SK-MEL-5 (cell line): ENCODE data around the gene CUX1. TPM values are rescaled to one million over a fixed set of nuclear protein-coding genes. Genes with fewer than 3 reads are reported as not detected.
"Not testable (repeated sequence)": the region's sequence is repeated elsewhere in the genome, so short reads cannot be mapped to it uniquely, and the experiment has no call there.

Source experiments
- DNase-seq: peaks from one replicate; pipeline ENCODE4 v3.0.0-alpha.2; 2016; ENCODE audit warnings: low read depth, low spot score
- in situ Hi-C: cut with HindIII; loops from 2 replicates; pipeline ENCODE4 v1.10.0; 2016; ENCODE audit warnings: low sequenced_read_pairs, high pct_unique_total_duplicates, low pct_unique_long_range_greater_than_20kb
- total RNA-seq: library from RNA; depleted of rRNA; stranded (reverse); fragments of >200 nt; shearing (Covaris generic); gene quantifications from 2 replicates; pipeline ENCODE4 v1.2.3, GENCODE V29; 2014

CUX1 gene
- total RNA-seq, 1 experiment from 2014 or later = 43.6 TPM

GRCh38 chr7:101877882-101878591 lies 60.6 kb downstream of the CUX1 start:
- in situ Hi-C loops = no loop called here

GRCh38 chr7:101878938-101879337 lies 61.5 kb downstream of the CUX1 start:
- DNase-seq = no peak
- in situ Hi-C loops = no loop called here

More at GRCh38 chr7:101877882-101878591, 60.6 kb downstream of the CUX1 start:
- no peak for DNase-seq

DNA sequence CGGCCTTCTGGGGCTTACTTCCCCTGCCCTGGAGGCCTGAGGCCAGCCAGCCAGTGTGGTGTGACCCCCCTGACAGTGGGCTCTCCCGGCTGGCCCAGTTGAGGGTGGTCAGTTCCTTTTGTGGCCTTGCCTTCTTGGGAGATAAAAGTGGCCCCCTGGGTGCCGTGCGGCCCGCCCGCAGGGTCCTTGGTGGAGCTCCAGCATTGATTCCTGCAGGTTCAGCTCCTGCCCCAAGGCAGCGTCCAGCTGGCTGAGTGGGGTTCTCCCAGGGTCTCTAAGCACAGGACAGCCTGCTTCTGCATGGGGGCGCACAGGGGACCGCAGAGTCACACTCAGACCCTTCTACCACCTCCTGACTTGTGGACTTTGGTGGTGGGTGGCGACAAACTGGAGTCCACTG lies 62.1 kb downstream of the CUX1 start:
- DNase-seq = no peak
- in situ Hi-C loops = no loop called here

DNA sequence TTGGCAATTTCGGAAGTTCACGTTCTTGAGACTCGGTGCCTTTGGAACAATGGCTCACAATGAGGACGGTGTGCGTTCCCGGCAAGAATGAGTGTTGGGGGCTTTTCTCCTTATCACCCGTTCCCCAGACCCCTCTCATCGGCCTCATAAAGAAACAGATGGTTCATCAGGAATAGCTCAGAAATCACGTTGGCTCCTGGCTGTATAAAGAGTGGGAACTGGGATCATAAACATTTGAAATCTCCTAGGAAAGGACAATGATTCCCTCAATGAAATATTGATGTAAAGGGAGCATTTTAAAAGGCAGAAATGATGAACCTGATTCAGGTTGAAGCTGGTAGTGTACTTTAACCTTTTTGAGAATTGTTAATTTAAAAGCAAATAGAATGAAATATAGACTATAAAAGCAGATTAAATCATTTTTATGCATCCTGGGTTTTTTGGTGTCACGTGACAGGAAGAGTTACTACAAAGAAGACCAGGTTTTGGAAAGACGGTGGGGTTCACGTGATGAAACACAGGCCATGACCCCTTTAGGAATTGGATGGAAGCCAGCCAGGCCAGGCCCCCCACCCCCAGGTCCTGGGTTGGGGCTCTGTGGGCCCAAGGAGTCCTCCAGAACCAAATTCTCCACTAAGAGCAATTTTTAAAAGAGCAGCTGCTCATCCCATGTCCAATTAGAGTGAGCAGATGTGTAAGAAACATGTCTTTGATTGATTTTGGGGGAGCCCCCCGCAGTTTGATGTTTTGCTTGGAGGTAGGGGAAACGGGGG lies 63.0 kb downstream of the CUX1 start:
- in situ Hi-C loops = no loop called here
- no peak for DNase-seq

- in situ Hi-C loops = no loop called here
These were observed 64.6 kb downstream of the CUX1 start for GRCh38 chr7:101882005-101882421.

GRCh38 chr7:101882595-101883564 lies 65.5 kb downstream of the CUX1 start:
- in situ Hi-C loops = no loop called here
- peak; percentile 96 for DNase-seq

More at GRCh38 chr7:101882005-101882421, 64.6 kb downstream of the CUX1 start:
- no peak for DNase-seq

DNA sequence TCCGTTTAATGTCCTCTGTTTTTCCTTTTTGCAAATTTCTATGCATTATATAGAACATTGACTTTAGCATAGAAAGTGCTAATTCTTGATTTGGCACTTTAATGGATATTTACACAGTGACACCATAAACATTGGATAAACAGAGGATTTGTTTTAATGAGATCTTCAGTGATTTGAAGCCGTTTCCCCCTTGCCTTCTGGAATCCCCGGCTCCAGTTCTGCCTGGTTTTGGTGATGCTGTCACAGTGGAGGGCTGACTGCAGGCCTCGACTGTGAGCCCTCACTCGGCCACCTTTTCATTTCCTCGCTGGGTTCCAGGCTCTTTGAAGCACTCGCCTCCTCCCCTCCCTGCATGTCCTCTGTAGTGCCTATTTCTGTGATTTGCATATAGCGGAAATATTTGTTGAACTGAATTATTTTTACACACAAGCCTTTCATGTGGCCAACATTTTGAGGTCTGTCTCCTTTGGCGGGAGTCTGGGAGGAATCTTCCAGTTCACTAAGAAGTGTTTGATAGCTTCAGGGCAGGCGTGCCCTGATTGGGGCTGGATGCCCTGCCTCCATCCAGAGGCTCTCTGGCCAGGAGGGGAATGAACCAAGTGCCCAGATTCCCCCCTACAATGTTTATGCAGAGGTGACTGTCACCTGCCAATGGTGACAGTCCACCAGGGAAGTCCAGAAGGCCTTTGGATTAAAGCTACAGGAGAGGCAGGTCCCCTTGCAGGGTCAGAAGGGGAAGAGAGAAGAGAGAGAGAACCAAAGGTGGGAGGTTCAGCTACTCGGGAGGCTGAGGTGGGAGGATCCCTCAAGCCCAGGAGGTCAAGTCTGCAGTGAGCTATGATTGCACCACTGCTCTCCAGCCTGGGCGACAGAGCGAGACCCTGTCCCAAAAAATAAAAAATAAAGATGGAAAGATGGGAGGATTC lies 67.5 kb downstream of the CUX1 start:
- in situ Hi-C loops = no loop called here
- DNase-seq = no peak

- in situ Hi-C loops = no loop called here
- no peak for DNase-seq
These were observed 68.2 kb downstream of the CUX1 start for GRCh38 chr7:101885597-101885955.

DNA sequence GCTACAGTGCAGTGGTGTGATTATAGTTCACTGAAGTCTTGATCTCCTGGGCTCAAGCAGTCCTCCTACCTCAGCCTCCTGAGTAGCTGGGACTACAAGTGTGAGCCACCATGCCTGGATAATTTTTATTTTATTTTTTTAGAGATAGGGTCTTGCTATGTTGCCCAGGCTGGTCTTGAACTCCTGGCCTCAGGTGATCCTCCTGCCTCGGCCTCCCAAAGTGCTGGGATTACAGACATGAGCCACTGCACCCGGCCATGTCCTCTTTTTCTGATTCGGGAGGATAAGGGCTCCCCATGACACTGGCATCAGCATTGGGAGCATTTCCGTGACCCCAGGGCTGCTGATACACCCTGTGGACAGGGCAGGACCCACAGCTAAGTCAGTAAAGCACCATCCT lies 69.9 kb downstream of the CUX1 start:
- DNase-seq, in situ Hi-C loops: not testable (repeated sequence)

GRCh38 chr7:101888564-101888963 lies 71.1 kb downstream of the CUX1 start:
- DNase-seq, in situ Hi-C loops: not testable (repeated sequence)

GRCh38 chr7:101890749-101891523 lies 73.5 kb downstream of the CUX1 start:
- DNase-seq = no peak
- in situ Hi-C loops = no loop called here

GRCh38 chr7:101891936-101892640 lies 74.7 kb downstream of the CUX1 start:
- DNase-seq = no peak
- in situ Hi-C loops = no loop called here

GRCh38 chr7:101893341-101894082 lies 76.1 kb downstream of the CUX1 start:
- in situ Hi-C loops = no loop called here
- DNase-seq = no peak

GRCh38 chr7:101896316-101896715 lies 78.9 kb downstream of the CUX1 start:
- no peak for DNase-seq
- in situ Hi-C loops = no loop called here

DNA sequence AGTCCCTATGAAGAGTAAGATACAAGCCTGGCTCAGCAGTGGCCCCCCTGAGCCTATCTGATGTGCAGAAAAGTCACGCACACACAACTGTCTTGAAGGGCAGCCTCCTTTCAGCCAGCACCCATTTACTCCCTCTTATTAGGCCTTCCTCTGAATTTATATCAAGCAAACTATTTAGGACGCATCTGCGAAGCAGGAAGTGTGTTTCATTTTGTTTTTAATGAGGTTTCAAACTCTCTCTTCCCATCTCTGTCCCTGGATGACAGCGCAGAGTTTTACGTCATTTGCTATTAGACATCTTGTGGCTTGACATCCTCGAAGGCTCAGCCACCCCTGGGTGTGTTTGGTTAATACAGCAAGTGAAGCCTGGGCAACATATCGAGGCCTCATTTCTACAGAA lies 79.5 kb downstream of the CUX1 start:
- no peak for DNase-seq

More for the DNA sequence above, 79.5 kb downstream of the CUX1 start:
- in situ Hi-C loops = no loop called here
